ENCODE measurements around the gene ACAN.

DNA sequence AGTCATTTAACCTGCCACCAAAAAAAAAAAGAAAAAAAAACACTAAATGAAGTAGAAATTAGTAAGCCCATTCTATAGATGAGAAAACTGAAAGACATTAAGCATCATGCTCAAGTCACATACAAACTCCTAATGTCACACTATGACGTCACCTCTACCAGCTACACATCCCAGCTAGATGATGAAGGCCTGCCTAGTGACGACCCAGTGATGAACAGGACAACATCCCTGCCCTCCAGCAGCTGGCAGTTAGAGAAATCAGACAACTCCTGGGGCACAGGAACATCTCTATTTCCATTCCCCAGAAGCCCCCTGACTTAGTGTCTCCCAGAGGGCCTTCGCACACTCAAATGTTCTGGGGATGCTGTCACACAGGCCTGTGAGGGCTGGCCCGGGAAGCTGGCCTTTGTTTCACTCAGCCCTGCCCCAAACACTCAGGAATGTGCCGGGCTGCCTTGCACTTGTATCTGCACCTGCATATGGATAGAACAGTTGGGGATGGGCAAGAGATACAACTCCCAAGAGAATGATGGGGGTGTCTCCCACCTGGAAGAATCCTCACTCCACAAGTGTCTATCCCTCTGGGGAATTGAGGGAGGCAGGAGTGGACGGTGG is 99.1 kb downstream of the ACAN start:
- TF ChIP-seq POLR2AphosphoS5 (IDR thresholded peaks at IDR 0.05; ENCODE audit: low read depth, low read length) (no peak), TAF1 (IDR thresholded peaks at IDR 0.05; ENCODE audit: borderline replicate concordance, insufficient read depth, low read length) (no peak), SIN3A (IDR thresholded peaks at IDR 0.05; ENCODE audit: borderline replicate concordance, insufficient read depth, low read length) (no peak)
- TF ChIP-seq, protein P1, sequence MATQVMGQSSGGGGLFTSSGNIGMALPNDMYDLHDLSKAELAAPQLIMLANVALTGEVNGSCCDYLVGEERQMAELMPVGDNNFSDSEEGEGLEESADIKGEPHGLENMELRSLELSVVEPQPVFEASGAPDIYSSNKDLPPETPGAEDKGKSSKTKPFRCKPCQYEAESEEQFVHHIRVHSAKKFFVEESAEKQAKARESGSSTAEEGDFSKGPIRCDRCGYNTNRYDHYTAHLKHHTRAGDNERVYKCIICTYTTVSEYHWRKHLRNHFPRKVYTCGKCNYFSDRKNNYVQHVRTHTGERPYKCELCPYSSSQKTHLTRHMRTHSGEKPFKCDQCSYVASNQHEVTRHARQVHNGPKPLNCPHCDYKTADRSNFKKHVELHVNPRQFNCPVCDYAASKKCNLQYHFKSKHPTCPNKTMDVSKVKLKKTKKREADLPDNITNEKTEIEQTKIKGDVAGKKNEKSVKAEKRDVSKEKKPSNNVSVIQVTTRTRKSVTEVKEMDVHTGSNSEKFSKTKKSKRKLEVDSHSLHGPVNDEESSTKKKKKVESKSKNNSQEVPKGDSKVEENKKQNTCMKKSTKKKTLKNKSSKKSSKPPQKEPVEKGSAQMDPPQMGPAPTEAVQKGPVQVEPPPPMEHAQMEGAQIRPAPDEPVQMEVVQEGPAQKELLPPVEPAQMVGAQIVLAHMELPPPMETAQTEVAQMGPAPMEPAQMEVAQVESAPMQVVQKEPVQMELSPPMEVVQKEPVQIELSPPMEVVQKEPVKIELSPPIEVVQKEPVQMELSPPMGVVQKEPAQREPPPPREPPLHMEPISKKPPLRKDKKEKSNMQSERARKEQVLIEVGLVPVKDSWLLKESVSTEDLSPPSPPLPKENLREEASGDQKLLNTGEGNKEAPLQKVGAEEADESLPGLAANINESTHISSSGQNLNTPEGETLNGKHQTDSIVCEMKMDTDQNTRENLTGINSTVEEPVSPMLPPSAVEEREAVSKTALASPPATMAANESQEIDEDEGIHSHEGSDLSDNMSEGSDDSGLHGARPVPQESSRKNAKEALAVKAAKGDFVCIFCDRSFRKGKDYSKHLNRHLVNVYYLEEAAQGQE (IDR thresholded peaks at IDR 0.05; ENCODE audit: insufficient read depth in 1 of 2, low read depth in 2 of 2, low read length in 2 of 2): no peak

Data from PFSK-1 (cell line).